Activated naive CD4-positive, alpha-beta T cell treated with anti-CD3 and anti-CD28 coated beads, Interleukin-2, amount 10 ng/mL, durations not matched to agents 7 days and 5 days (primary cell): ENCODE results near the gene TAGLN.

Source experiments
- CTCF ChIA-PET: fragments of 350-600 bp; sonication (Branson Sonifier 250); formaldehyde crosslinking; loops from one replicate; lab custom pipeline; 2021; ENCODE audit warnings: antibody characterized with exemption; lab: Charles Lee
- DNase-seq: peaks from one replicate; pipeline ENCODE4 v3.0.0-alpha.2; 2020
- H3K27ac Mint-ChIP-seq: one replicate; pipeline ENCODE4 v1.8.0; 2021; ENCODE audit warnings: mild to moderate bottlenecking, moderate library complexity, mixed read lengths
- H3K27me3 Mint-ChIP-seq: one replicate; pipeline ENCODE4 v1.8.0; 2021; ENCODE audit warnings: mild to moderate bottlenecking, mixed read lengths
- H3K36me3 Mint-ChIP-seq: one replicate; pipeline ENCODE4 v1.8.0; 2021; ENCODE audit warnings: mixed read lengths
- H3K4me1 Mint-ChIP-seq: one replicate; pipeline ENCODE4 v1.8.0; 2021; ENCODE audit warnings: mixed read lengths
- H3K4me3 Mint-ChIP-seq: one replicate; pipeline ENCODE4 v1.8.0; 2021; ENCODE audit warnings: mild to moderate bottlenecking, moderate library complexity, mixed read lengths
- H3K9me3 Mint-ChIP-seq: one replicate; pipeline ENCODE4 v1.8.0; 2021; ENCODE audit warnings: mixed read lengths

TAGLN gene

GRCh38 chr11:117195258-117195657 is 3.9 kb upstream of the TAGLN start:
- CTCF ChIA-PET = interaction anchor here (1.8 kb wide), 1 partner anchor 14 kb away, joined by 6 read pairs; no protein-coding TSS in a partner anchor
- Mint-ChIP-seq H3K27me3 (no peaks in the 10 kb centered on the region), H3K4me3 (no peak overlapping the region), H3K27ac (no peak overlapping the region), H3K9me3 (no peaks in the 10 kb centered on the region), H3K4me1 (peaks cover 11% of the 10 kb centered on the region), H3K36me3 (peaks cover 5% of the 10 kb centered on the region)
- DNase-seq = no peak

- Mint-ChIP-seq H3K4me3 (no peak overlapping the region), H3K9me3 (no peaks in the 10 kb centered on the region), H3K36me3 (peaks cover 2% of the 10 kb centered on the region), H3K27ac (no peak overlapping the region), H3K27me3 (no peaks in the 10 kb centered on the region), H3K4me1 (peaks cover 11% of the 10 kb centered on the region)
- CTCF ChIA-PET = interaction anchor here (1.8 kb wide), 1 partner anchor 15 kb away, joined by 6 read pairs; no protein-coding TSS in a partner anchor
- no peak for DNase-seq
These were observed 3.4 kb upstream of the TAGLN start for GRCh38 chr11:117195761-117196160.

- Mint-ChIP-seq H3K4me1 (peaks cover 9% of the 10 kb centered on the region), H3K27me3 (no peaks in the 10 kb centered on the region), H3K9me3 (no peaks in the 10 kb centered on the region), H3K27ac (no peak overlapping the region), H3K36me3 (peaks cover 2% of the 10 kb centered on the region), H3K4me3 (no peak overlapping the region)
- no peak for DNase-seq
- CTCF ChIA-PET = interaction anchor here (1.0 to 1.8 kb wide), 4 partner anchors 15 to 25 kb away, joined by 3 to 8 read pairs (median 4); no protein-coding TSS in a partner anchor
These were observed 2.2 kb upstream of the TAGLN start for GRCh38 chr11:117197006-117197405.

GRCh38 chr11:117197516-117198456 is 1.4 kb upstream of the TAGLN start:
- Mint-ChIP-seq H3K36me3 (peaks cover 2% of the 10 kb centered on the region), H3K4me3 (no peak overlapping the region), H3K27me3 (no peaks in the 10 kb centered on the region), H3K4me1 (peaks cover 6% of the 10 kb centered on the region), H3K9me3 (no peaks in the 10 kb centered on the region), H3K27ac (no peak overlapping the region)
- CTCF ChIA-PET = interaction anchor here (1.3 to 1.8 kb wide), 3 partner anchors 17 to 26 kb away, joined by 3 to 8 read pairs (median 4); no protein-coding TSS in a partner anchor
- no peak for DNase-seq

GRCh38 chr11:117198613-117199012 is 557 bp upstream of the TAGLN start:
- H3K27me3 Mint-ChIP-seq = no peaks in the 10 kb centered on the region
- H3K27ac Mint-ChIP-seq = no peak overlapping the region
- no peak for DNase-seq
- no peak overlapping the region for H3K4me3 Mint-ChIP-seq
- CTCF ChIA-PET = interaction anchor here (1.8 kb wide), 1 partner anchor 25 kb away, joined by 4 read pairs; no protein-coding TSS in a partner anchor
- peaks cover 7% of the 10 kb centered on the region for H3K36me3 Mint-ChIP-seq
- H3K9me3 Mint-ChIP-seq = no peaks in the 10 kb centered on the region
- H3K4me1 Mint-ChIP-seq = peaks cover 2% of the 10 kb centered on the region

- H3K4me3 Mint-ChIP-seq = no peak overlapping the region
- peaks cover 17% of the 10 kb centered on the region for H3K36me3 Mint-ChIP-seq
- no peak for DNase-seq
- CTCF ChIA-PET = interaction anchor here (1.4 kb wide), 1 partner anchor 21 kb away, joined by 3 read pairs; no protein-coding TSS in a partner anchor
- H3K4me1 Mint-ChIP-seq = peaks cover 1% of the 10 kb centered on the region
- H3K27me3 Mint-ChIP-seq = no peaks in the 10 kb centered on the region
- H3K9me3 Mint-ChIP-seq = no peaks in the 10 kb centered on the region
- peak overlapping the region; percentile 15 for H3K27ac Mint-ChIP-seq
These were observed 994 bp downstream of the TAGLN start for GRCh38 chr11:117199916-117200812.

- peak overlapping the region; percentile 15 for H3K27ac Mint-ChIP-seq
- H3K36me3 Mint-ChIP-seq = peaks cover 18% of the 10 kb centered on the region
- no peaks in the 10 kb centered on the region for H3K9me3 Mint-ChIP-seq
- no peak overlapping the region for H3K4me3 Mint-ChIP-seq
- DNase-seq = no peak
- CTCF ChIA-PET = interaction anchor here (1.4 kb wide), 1 partner anchor 22 kb away, joined by 3 read pairs; no protein-coding TSS in a partner anchor
- H3K4me1 Mint-ChIP-seq = no peaks in the 10 kb centered on the region
- no peaks in the 10 kb centered on the region for H3K27me3 Mint-ChIP-seq
These were observed 1.9 kb downstream of the TAGLN start for GRCh38 chr11:117200813-117201657.

GRCh38 chr11:117201658-117202305 is 2.6 kb downstream of the TAGLN start:
- Mint-ChIP-seq H3K27ac (no peak overlapping the region), H3K4me3 (no peak overlapping the region), H3K27me3 (no peaks in the 10 kb centered on the region), H3K9me3 (no peaks in the 10 kb centered on the region), H3K36me3 (peaks cover 20% of the 10 kb centered on the region), H3K4me1 (no peaks in the 10 kb centered on the region)
- no peak for DNase-seq
- CTCF ChIA-PET = interaction anchor here (1.4 kb wide), 1 partner anchor 22 kb away, joined by 3 read pairs; no protein-coding TSS in a partner anchor

- H3K9me3 Mint-ChIP-seq = no peaks in the 10 kb centered on the region
- DNase-seq = no peak
- H3K36me3 Mint-ChIP-seq = peaks cover 20% of the 10 kb centered on the region
- H3K27me3 Mint-ChIP-seq = no peaks in the 10 kb centered on the region
- H3K4me3 Mint-ChIP-seq = no peak overlapping the region
- CTCF ChIA-PET = no interaction called here
- no peaks in the 10 kb centered on the region for H3K4me1 Mint-ChIP-seq
- peak overlapping the region; percentile 28 for H3K27ac Mint-ChIP-seq
These were observed 3.4 kb downstream of the TAGLN start for GRCh38 chr11:117202386-117203068.

- Mint-ChIP-seq H3K4me3 (no peak overlapping the region), H3K4me1 (no peaks in the 10 kb centered on the region), H3K9me3 (no peaks in the 10 kb centered on the region), H3K27me3 (no peaks in the 10 kb centered on the region), H3K36me3 (peaks cover 20% of the 10 kb centered on the region), H3K27ac (peak overlapping the region; percentile 16)
- no peak for DNase-seq
- CTCF ChIA-PET = no interaction called here
These were observed 3.9 kb downstream of the TAGLN start for GRCh38 chr11:117203069-117203407.

- Mint-ChIP-seq H3K27ac (peak overlapping the region; percentile 78), H3K27me3 (peaks cover 3% of the 10 kb centered on the region), H3K36me3 (peaks cover 20% of the 10 kb centered on the region), H3K4me3 (no peak overlapping the region), H3K9me3 (no peaks in the 10 kb centered on the region), H3K4me1 (no peaks in the 10 kb centered on the region)
- CTCF ChIA-PET = no interaction called here
- DNase-seq = no peak
These were observed 5.3 kb downstream of the TAGLN start for GRCh38 chr11:117204283-117205080.
